ENCODE measurements around the gene VPS35.

The VPS35 gene

DNA sequence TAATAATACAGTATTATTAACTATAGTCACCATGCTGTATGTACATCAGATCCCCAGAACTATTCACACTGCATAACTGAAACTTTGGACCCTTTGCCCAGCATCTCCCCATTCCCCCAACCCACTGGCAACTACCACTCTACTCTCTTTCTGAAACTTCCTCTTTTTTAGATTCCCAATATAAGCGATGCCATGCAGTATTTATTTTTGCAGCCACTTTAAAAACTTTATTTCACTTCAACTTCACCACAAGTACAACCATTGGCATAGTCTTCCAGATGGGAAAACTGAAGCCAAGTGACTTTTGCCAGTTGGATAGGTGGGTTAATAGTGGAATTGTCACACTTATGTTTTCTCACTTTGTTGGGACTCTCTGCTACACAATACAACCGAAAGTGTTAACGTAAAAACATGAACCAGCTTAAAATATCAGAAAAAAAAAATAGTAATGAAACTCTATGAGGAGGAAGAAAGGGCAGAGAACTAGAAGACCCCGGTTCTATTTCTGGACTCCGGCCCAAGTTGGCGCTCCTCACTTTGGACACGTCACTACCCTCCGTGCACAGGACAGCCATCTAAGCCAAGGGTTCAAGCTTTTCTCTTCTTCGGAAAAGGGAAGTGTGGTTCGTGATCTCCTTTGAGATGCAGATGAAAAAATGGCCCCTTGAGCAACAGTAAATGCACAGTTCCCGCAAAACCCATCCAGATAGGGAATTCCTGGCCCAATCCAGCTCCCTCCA is 68.5 kb downstream of the VPS35 start:
- DNase-seq (ENCODE audit: low read depth in 2 of 3, low spot score in 2 of 3), result no peak

DNA sequence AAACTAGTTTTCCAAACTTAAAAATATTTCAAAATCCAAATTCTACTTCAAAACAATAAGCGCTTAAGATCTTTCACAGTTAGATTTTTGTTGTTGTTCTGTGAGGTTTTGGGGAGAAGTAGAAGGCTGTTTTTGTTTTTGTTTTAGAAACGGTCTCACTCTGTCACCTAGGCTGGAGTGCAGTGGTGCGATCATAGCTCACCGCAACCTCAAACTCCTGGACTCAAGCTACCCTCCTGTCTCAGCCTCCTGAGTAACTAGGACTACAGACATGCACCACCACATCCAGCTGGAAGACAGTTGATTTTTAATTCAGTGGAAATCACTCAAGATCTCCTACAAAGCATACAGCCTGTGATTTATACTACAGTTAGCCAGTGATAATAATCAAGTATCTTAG is 70.5 kb downstream of the VPS35 start:
- no peak for DNase-seq (ENCODE audit: low read depth in 2 of 3, low spot score in 2 of 3)

DNA sequence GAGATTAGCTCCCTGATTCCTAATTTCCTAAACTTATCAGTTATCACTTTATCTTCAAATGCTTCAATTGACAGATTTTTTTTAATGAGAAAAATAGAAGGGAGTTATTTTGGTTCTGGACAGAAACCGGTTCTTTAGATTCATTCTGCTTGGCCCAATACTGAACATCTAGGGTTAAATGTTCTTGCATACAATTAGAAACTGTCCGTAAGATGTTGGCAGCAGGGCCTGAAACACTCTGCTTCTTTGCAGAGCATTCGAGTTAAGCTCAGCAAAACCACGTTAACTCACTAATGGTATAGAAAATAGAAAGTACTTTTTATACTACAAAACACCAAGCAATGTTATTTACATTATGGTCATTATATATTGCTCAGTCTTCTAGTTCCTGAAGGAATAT is 75.0 kb downstream of the VPS35 start:
- DNase-seq (ENCODE audit: low read depth in 2 of 3, low spot score in 2 of 3), result no peak

GRCh38 chr16:46613352-46613751 is 75.6 kb downstream of the VPS35 start:
- DNase-seq (ENCODE audit: low read depth in 2 of 3, low spot score in 2 of 3), result no peak

DNA sequence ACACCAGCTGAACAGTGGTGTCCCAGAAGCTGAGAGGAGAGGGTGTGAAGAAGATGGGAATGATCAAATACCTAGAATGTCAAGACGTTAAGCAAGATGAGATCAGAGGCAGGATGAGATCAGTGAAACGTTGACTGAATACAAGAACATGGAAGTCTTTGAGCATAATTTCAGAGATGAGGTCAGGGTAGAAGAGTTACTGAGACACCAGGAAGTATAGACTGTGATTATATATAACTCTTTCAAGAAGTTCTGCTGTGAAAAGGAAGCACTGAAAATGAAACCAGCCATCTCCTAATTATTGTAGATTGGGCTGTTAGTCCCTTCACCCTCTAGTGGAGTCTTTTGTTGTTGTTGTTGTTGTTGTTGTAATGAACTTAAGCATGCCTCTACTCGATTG is 76.9 kb downstream of the VPS35 start:
- DNase-seq (ENCODE audit: low read depth in 2 of 3, low spot score in 2 of 3), result no peak

GRCh38 chr16:46607529-46607928 is 81.4 kb downstream of the VPS35 start:
- DNase-seq (ENCODE audit: low read depth in 2 of 3, low spot score in 2 of 3), result no peak

DNA sequence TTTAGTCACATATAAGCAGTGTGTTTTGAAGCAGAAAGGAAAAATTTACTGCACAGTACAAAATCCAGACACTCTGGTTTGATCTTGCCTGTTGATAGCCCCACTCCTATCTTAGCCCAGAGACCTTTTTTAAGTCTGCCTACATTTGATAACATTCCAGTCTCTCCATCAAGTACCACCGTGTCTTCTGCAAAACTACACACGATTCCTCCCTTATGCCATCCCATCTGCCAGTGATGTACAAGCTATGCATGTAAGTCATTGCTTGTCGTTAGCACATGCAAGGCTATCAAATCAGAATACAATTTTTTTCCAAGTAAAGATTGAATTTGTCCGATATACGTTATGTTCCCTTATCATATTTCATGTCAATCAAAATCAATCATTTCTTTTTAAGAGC is 82.7 kb downstream of the VPS35 start:
- no peak for DNase-seq (ENCODE audit: low read depth in 2 of 3, low spot score in 2 of 3)
